OCI-LY7 (cell line): ENCODE data around the gene TRIM50.

ENCODE experiments used
- CTCF ChIP-seq: fragments of 200-600 bp; sonication (generic); conservative IDR thresholded peaks from 2 replicates; pipeline ENCODE4 v1.5.1; 2014; ENCODE audit warnings: mild to moderate bottlenecking, antibody characterized with exemption, low read length, moderate library complexity, mixed read lengths
- EZH2phosphoT487 ChIP-seq: fragments of 200-600 bp; sonication (generic); IDR thresholded peaks from 2 replicates; pipeline ENCODE4 v1.6.1; 2018; ENCODE audit warnings: low read depth, borderline replicate concordance, mild to moderate bottlenecking, mixed run types, antibody characterized with exemption, low read length, moderate library complexity, mixed read lengths

GRCh38 chr7:73350306-73351068, 22.6 kb upstream of the TRIM50 start:
- no peak for TF ChIP-seq CTCF
- TF ChIP-seq EZH2phosphoT487, result no peak
